Effector CD8-positive, alpha-beta T cell (primary cell): ENCODE results near the gene SLC16A5.

ENCODE experiments used
- DNase-seq: peaks from one replicate; lab custom pipeline; 2025; lab: John Stamatoyannopoulos, UW

SLC16A5 gene

GRCh38 chr17:75086496-75087181 is 1.1 kb upstream of the SLC16A5 start:
- DNase-seq = no peak

- DNase-seq = no peak
Measured at GRCh38 chr17:75087182-75087557, 584 bp upstream of the SLC16A5 start.

- DNase-seq = no peak
Measured at GRCh38 chr17:75088465-75089417, 987 bp downstream of the SLC16A5 start.

GRCh38 chr17:75090871-75091854 is 3.4 kb downstream of the SLC16A5 start:
- DNase-seq = no peak

- DNase-seq = no peak
Measured at GRCh38 chr17:75091855-75092327, 4.1 kb downstream of the SLC16A5 start.

GRCh38 chr17:75093548-75094158 is 5.9 kb downstream of the SLC16A5 start:
- no peak for DNase-seq

- no peak for DNase-seq
Measured at GRCh38 chr17:75094871-75095399, 7.2 kb downstream of the SLC16A5 start.

- DNase-seq = no peak
Measured at GRCh38 chr17:75096082-75096625, 8.4 kb downstream of the SLC16A5 start.

- DNase-seq = no peak
Measured at GRCh38 chr17:75097865-75098264, 10.1 kb downstream of the SLC16A5 start.

- no peak for DNase-seq
Measured at GRCh38 chr17:75098861-75099260, 11.1 kb downstream of the SLC16A5 start.

GRCh38 chr17:75099881-75100595 is 12.3 kb downstream of the SLC16A5 start:
- DNase-seq = no peak

GRCh38 chr17:75102385-75102821 is 14.6 kb downstream of the SLC16A5 start:
- no peak for DNase-seq

- DNase-seq = no peak
Measured at GRCh38 chr17:75103601-75104554, 16.1 kb downstream of the SLC16A5 start.

GRCh38 chr17:75105126-75106080 is 17.6 kb downstream of the SLC16A5 start:
- no peak for DNase-seq

- no peak for DNase-seq
Measured at GRCh38 chr17:75108193-75108592, 20.4 kb downstream of the SLC16A5 start.

- DNase-seq = no peak
Measured at GRCh38 chr17:75109046-75109406, 21.3 kb downstream of the SLC16A5 start.

GRCh38 chr17:75109407-75110233 is 21.9 kb downstream of the SLC16A5 start, which contains the start of gene ARMC7:
TSS of gene ARMC7 (plus strand) at chr17:75109969. CDS start at chr17:75110289, 320 bp downstream.
- DNase-seq = peak; percentile 84
